Liver (tissue), 9 donors: ENCODE results near the gene RETREG1. TPM values are rescaled to one million over a fixed set of nuclear protein-coding genes. Genes with fewer than 3 reads are reported as not detected.

Source experiments
- DNase-seq: peaks from one replicate; pipeline ENCODE4 v3.0.0-alpha.2; 2017; ENCODE audit warnings: low spot score
- H3K27ac ChIP-seq, 2 donors: one replicate each; pipeline ENCODE4 v1.7.0; 2013; ENCODE audit warnings: inconsistent platforms in 2 of 2, low read length in 2 of 2, control low read depth in 1 of 2, low read depth in 1 of 2, mild to moderate bottlenecking in 1 of 2
- H3K27me3 ChIP-seq, 4 donors: one replicate each; pipeline versions ENCODE4 v1.6.1 to v1.7.0; 2013; ENCODE audit warnings: low read length in 3 of 4, inconsistent platforms in 1 of 4, mild to moderate bottlenecking in 1 of 4, moderate library complexity in 1 of 4; ENCODE audit not compliant: control insufficient read depth in 4 of 4, insufficient read depth in 4 of 4
- H3K36me3 ChIP-seq, 4 donors: one replicate each; pipeline versions ENCODE4 v1.6.1 to v1.7.0; 2013; ENCODE audit warnings: low read length in 3 of 4, mild to moderate bottlenecking in 3 of 4, low read depth in 1 of 4, moderate library complexity in 1 of 4; ENCODE audit not compliant: control insufficient read depth in 4 of 4, insufficient read depth in 3 of 4
- H3K4me1 ChIP-seq, 4 donors: one replicate each; pipeline versions ENCODE4 v1.6.1 to v1.7.0; 2013; ENCODE audit warnings: low read length in 3 of 4, mild to moderate bottlenecking in 3 of 4, moderate library complexity in 1 of 4; ENCODE audit not compliant: control insufficient read depth in 4 of 4, insufficient read depth in 4 of 4
- H3K4me3 ChIP-seq, 3 donors: one replicate each; pipeline versions ENCODE4 v1.6.1 to v1.7.0; 2013; ENCODE audit warnings: low read length in 3 of 3, control low read depth in 1 of 3, low read depth in 1 of 3, mild to moderate bottlenecking in 1 of 3
- H3K9ac ChIP-seq, 2 donors: one replicate each; pipeline ENCODE4 v1.7.0; 2013; ENCODE audit warnings: low read length in 2 of 2, mild to moderate bottlenecking in 2 of 2, moderate library complexity in 2 of 2, control low read depth in 1 of 2, low read depth in 1 of 2
- H3K9me3 ChIP-seq, 4 donors: one replicate each; pipeline versions ENCODE4 v1.6.1 to v1.7.0; 2013; ENCODE audit warnings: low read length in 3 of 4; ENCODE audit not compliant: control insufficient read depth in 4 of 4
- EGR1 ChIP-seq, 2 donors: IDR thresholded peaks; 2 replicates each; pipeline ENCODE4 v1.6.1; 2016 to 2018; ENCODE audit warnings: antibody characterized with exemption in 2 of 2, low read depth in 2 of 2
- FOXA1 ChIP-seq: IDR thresholded peaks from 2 replicates; pipeline ENCODE4 v1.6.1; 2016; ENCODE audit warnings: antibody characterized with exemption
- FOXA2 ChIP-seq: IDR thresholded peaks from 2 replicates; pipeline ENCODE4 v1.6.1; 2016; ENCODE audit warnings: antibody characterized with exemption
- GABPA ChIP-seq, 2 donors: IDR thresholded peaks in 1 of 2; conservative IDR thresholded peaks in 1 of 2; 2 replicates each; pipeline ENCODE4 v1.6.1; 2016; ENCODE audit warnings: antibody characterized with exemption in 2 of 2, mild to moderate bottlenecking in 1 of 2, moderate library complexity in 1 of 2
- HNF4A ChIP-seq, 2 donors: conservative IDR thresholded peaks; 2 replicates each; pipeline ENCODE4 v1.6.1; 2016; ENCODE audit warnings: antibody characterized with exemption in 2 of 2, mild to moderate bottlenecking in 2 of 2
- HNF4G ChIP-seq: IDR thresholded peaks from 2 replicates; pipeline ENCODE4 v1.6.1; 2016; ENCODE audit warnings: antibody characterized with exemption
- NR2F2 ChIP-seq: IDR thresholded peaks from 2 replicates; pipeline ENCODE4 v1.6.1; 2016; ENCODE audit warnings: antibody characterized with exemption
- RAD21 ChIP-seq, 2 donors: IDR thresholded peaks; 2 replicates each; pipeline ENCODE4 v1.6.1; 2016; ENCODE audit warnings: antibody characterized with exemption in 2 of 2, mild to moderate bottlenecking in 2 of 2
- RXRA ChIP-seq, 2 donors: IDR thresholded peaks; 2 replicates each; pipeline ENCODE4 v1.6.1; 2017 to 2018; ENCODE audit warnings: antibody characterized with exemption in 2 of 2, mild to moderate bottlenecking in 1 of 2
- TAF1 ChIP-seq: conservative IDR thresholded peaks from 2 replicates; pipeline ENCODE4 v1.6.1; 2016; ENCODE audit warnings: antibody characterized with exemption, mild to moderate bottlenecking
- YY1 ChIP-seq: IDR thresholded peaks from 2 replicates; pipeline ENCODE4 v1.6.1; 2016; ENCODE audit warnings: antibody characterized with exemption, mild to moderate bottlenecking
- WGBS: extraction: QIAGEN DNeasy Blood & Tissue Kit; methylation state at CpG from one replicate; pipeline ENCODE4 v1.1.7; 2013; 5-methylcytosine and 5-hydroxymethylcytosine counted together
- polyA plus RNA-seq, 2 donors: library from polyadenylated mRNA; stranded (reverse) in 1 of 2; unstranded in 1 of 2; fragments of 200-250 nt in 1 of 2; fragments of >200 nt in 1 of 2; fragmentation: Nextera tagmentation in 1 of 2; extraction: Ambion mirVana in 1 of 2; gene quantifications; one replicate each; pipeline versions ENCODE4 v1.2.1 to v1.2.3, GENCODE V29; 2013 to 2015
- total RNA-seq, 2 donors: library from RNA; depleted of rRNA; stranded (reverse); fragments of >200 nt; gene quantifications; one replicate each; pipeline ENCODE4 v1.2.3, GENCODE V29; 2014
- TF ChIP-seq, protein P1 (sequence below): IDR thresholded peaks from 2 replicates; pipeline ENCODE4 v1.6.1; 2016; ENCODE audit warnings: antibody characterized with exemption
- TF ChIP-seq, protein P2 (sequence below): IDR thresholded peaks from 2 replicates; pipeline ENCODE4 v1.6.1; 2016; ENCODE audit warnings: antibody characterized with exemption, mild to moderate bottlenecking
- TF ChIP-seq, protein P3 (sequence below): IDR thresholded peaks from 2 replicates; pipeline ENCODE4 v1.6.1; 2016; ENCODE audit warnings: antibody characterized with exemption
- TF ChIP-seq, protein P4 (sequence below): fragments of 150-350 bp; IDR thresholded peaks from 2 replicates; pipeline ENCODE4 v1.5.1; 2017; ENCODE audit warnings: improper control_type of control experiment, low read depth, low read length; ENCODE audit not compliant: missing input control
- donor health status: healthy.
- donor health status: healthy.
- donor health status: healthy.
- donor health status: healthy.
- donor health status: healthy.

RETREG1 gene
- total and polyA plus RNA-seq, 4 donors = 0.70 to 28.1 (median 4.2) TPM

DNA sequence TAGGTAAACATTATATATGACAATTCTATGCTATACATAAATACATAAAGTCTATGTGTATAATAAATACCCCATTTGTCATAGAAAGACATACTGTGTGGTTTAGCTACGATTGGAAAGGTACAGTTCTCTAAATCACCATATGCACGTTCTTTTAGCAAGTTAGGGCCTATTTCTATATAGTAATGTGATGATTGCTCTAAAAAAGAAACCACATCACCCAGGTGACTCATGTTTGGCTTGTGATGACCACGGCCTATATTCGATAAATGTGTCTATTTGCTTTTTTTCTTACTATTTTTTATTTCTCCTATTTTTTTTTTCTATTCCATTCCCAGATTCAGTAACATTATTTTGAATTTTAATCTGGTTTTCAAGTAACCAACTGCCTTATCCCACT lies 34.7 kb downstream of the RETREG1 start (continued):
- TF ChIP-seq FOXA2 (no peak), EGR1 (IDR thresholded peaks at IDR 0.05; ENCODE audit: low read depth in 2 of 2) (no peak), TAF1 (no peak), YY1 (no peak), HNF4A (conservative IDR thresholded peaks at IDR 0.05) (no peak)

DNA sequence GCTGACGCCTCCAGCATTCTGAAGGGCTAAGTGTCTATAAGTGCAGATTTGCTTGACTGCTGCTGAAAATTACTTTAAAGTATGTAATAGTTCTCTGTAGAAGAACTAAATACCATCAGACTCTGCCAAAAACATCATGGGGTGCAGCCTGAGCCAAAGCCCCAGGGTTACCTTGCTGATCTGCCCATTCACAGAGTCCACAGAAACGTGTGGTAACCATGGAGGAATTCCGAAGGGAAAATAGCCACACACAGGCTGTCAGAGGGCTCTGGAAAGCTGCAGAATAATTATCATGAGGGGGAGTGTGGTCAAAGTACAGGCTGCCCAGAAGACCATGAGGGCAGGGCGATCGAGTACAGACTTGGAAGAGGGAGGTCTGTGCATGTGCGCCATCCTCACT lies 36.4 kb downstream of the RETREG1 start:
- Histone ChIP-seq H3K4me1 (peaks cover 2 to 12% (median 8%) of the 10 kb centered on the region in 4 donors), H3K36me3 (no peaks in the 10 kb centered on the region), H3K9me3 (no peaks in the 10 kb centered on the region), H3K9ac (no peak overlapping the region), H3K27ac (no peak overlapping the region), H3K27me3 (no peaks in the 10 kb centered on the region), H3K4me3 (no peak overlapping the region)
- 84% methylated on average over 6 of the region's 6 CpGs for WGBS
- DNase-seq = no peak
- no peak for TF ChIP-seq TAF1
- no peak for TF ChIP-seq RAD21 (IDR thresholded peaks at IDR 0.05)
- no peak for TF ChIP-seq GABPA (IDR thresholded peaks at IDR 0.05 in 1 of 2, conservative IDR thresholded peaks at IDR 0.05 in 1 of 2)
- TF ChIP-seq, protein P1, sequence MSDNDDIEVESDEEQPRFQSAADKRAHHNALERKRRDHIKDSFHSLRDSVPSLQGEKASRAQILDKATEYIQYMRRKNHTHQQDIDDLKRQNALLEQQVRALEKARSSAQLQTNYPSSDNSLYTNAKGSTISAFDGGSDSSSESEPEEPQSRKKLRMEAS = no peak
- no peak for TF ChIP-seq RXRA (IDR thresholded peaks at IDR 0.05)
- TF ChIP-seq HNF4A (conservative IDR thresholded peaks at IDR 0.05) = no peak
- no peak for TF ChIP-seq HNF4G
- TF ChIP-seq FOXA2 = no peak
- TF ChIP-seq, protein P2, sequence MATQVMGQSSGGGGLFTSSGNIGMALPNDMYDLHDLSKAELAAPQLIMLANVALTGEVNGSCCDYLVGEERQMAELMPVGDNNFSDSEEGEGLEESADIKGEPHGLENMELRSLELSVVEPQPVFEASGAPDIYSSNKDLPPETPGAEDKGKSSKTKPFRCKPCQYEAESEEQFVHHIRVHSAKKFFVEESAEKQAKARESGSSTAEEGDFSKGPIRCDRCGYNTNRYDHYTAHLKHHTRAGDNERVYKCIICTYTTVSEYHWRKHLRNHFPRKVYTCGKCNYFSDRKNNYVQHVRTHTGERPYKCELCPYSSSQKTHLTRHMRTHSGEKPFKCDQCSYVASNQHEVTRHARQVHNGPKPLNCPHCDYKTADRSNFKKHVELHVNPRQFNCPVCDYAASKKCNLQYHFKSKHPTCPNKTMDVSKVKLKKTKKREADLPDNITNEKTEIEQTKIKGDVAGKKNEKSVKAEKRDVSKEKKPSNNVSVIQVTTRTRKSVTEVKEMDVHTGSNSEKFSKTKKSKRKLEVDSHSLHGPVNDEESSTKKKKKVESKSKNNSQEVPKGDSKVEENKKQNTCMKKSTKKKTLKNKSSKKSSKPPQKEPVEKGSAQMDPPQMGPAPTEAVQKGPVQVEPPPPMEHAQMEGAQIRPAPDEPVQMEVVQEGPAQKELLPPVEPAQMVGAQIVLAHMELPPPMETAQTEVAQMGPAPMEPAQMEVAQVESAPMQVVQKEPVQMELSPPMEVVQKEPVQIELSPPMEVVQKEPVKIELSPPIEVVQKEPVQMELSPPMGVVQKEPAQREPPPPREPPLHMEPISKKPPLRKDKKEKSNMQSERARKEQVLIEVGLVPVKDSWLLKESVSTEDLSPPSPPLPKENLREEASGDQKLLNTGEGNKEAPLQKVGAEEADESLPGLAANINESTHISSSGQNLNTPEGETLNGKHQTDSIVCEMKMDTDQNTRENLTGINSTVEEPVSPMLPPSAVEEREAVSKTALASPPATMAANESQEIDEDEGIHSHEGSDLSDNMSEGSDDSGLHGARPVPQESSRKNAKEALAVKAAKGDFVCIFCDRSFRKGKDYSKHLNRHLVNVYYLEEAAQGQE = no peak
- no peak for TF ChIP-seq FOXA1
- TF ChIP-seq EGR1 (IDR thresholded peaks at IDR 0.05; ENCODE audit: low read depth in 2 of 2) = no peak
- no peak for TF ChIP-seq YY1
- TF ChIP-seq, protein P3, sequence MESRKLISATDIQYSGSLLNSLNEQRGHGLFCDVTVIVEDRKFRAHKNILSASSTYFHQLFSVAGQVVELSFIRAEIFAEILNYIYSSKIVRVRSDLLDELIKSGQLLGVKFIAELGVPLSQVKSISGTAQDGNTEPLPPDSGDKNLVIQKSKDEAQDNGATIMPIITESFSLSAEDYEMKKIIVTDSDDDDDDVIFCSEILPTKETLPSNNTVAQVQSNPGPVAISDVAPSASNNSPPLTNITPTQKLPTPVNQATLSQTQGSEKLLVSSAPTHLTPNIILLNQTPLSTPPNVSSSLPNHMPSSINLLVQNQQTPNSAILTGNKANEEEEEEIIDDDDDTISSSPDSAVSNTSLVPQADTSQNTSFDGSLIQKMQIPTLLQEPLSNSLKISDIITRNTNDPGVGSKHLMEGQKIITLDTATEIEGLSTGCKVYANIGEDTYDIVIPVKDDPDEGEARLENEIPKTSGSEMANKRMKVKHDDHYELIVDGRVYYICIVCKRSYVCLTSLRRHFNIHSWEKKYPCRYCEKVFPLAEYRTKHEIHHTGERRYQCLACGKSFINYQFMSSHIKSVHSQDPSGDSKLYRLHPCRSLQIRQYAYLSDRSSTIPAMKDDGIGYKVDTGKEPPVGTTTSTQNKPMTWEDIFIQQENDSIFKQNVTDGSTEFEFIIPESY = no peak
- TF ChIP-seq NR2F2 = no peak

DNA sequence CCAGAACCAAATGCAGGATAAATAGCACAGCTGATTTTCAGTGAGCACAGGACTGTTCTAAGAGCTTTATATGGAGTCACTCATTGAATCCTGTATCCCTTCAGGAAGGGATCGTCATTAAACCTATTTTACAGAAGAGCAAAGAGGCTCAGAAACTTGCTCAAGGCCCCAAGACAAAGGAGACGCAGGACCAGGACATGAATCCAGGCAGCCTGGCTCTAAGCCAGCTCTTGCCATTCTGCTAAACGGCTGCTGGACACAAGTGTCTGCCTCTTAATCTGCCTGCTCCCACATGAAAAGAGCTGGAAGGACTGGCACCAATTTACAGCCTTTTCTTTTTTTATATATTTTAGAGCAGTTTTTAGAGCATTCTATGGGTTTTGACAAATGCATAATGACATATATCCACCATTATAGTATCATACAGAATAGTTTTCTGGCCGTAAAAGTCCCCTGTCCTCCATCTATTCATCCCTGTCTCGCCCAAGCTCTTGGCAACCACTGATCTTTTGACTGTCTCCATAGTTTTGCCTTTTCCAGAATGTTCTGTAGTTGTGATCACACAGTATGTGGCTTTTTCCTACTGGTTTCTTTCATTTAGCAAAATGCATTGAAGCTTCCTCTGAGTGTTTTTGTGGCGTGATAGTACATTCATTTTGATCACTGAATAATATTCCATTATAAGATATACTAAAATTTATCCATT lies 37.5 kb downstream of the RETREG1 start:
- 76% methylated on average over 6 of the region's 6 CpGs for WGBS
- Histone ChIP-seq H3K9me3 (no peaks in the 10 kb centered on the region), H3K36me3 (no peaks in the 10 kb centered on the region), H3K9ac (no peak overlapping the region), H3K4me1 (peaks cover 8 to 17% (median 13%) of the 10 kb centered on the region in 4 donors), H3K4me3 (no peak overlapping the region), H3K27ac (no peak overlapping the region), H3K27me3 (no peaks in the 10 kb centered on the region)
- DNase-seq = no peak
- TF ChIP-seq YY1 (no peak), HNF4A (conservative IDR thresholded peaks at IDR 0.05) (no peak)
- TF ChIP-seq, protein P2 = no peak
- TF ChIP-seq, protein P4, sequence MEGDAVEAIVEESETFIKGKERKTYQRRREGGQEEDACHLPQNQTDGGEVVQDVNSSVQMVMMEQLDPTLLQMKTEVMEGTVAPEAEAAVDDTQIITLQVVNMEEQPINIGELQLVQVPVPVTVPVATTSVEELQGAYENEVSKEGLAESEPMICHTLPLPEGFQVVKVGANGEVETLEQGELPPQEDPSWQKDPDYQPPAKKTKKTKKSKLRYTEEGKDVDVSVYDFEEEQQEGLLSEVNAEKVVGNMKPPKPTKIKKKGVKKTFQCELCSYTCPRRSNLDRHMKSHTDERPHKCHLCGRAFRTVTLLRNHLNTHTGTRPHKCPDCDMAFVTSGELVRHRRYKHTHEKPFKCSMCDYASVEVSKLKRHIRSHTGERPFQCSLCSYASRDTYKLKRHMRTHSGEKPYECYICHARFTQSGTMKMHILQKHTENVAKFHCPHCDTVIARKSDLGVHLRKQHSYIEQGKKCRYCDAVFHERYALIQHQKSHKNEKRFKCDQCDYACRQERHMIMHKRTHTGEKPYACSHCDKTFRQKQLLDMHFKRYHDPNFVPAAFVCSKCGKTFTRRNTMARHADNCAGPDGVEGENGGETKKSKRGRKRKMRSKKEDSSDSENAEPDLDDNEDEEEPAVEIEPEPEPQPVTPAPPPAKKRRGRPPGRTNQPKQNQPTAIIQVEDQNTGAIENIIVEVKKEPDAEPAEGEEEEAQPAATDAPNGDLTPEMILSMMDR = no peak
